Vagina (tissue), 2 donors: ENCODE data around the gene PIEZO1.

Experiments used
- POLR2A ChIP-seq, 2 donors: fragments of 450-650 bp; IDR thresholded peaks; one replicate each; pipeline ENCODE4 v1.6.1; 2017; ENCODE audit warnings: antibody characterized with exemption in 2 of 2, mild to moderate bottlenecking in 2 of 2, moderate library complexity in 2 of 2
- POLR2AphosphoS5 ChIP-seq, 2 donors: sonication (generic); formaldehyde crosslinking; IDR thresholded peaks; one replicate each; pipeline ENCODE4 v1.9.0; 2017; ENCODE audit warnings: antibody characterized with exemption in 2 of 2, mild to moderate bottlenecking in 2 of 2, low read depth in 1 of 2; ENCODE audit not compliant: insufficient read depth in 1 of 2
- TF ChIP-seq, protein P1 (sequence below), 3 experiments: fragments of 450-650 bp in 2 of 3; fragments of 200-600 bp in 1 of 3; sonication (generic) in 1 of 3; IDR thresholded peaks; one replicate each; pipeline ENCODE4 v1.5.1; 2017 to 2019; ENCODE audit warnings: antibody characterized with exemption in 3 of 3, mild to moderate bottlenecking in 2 of 3, moderate library complexity in 2 of 3

DNA sequence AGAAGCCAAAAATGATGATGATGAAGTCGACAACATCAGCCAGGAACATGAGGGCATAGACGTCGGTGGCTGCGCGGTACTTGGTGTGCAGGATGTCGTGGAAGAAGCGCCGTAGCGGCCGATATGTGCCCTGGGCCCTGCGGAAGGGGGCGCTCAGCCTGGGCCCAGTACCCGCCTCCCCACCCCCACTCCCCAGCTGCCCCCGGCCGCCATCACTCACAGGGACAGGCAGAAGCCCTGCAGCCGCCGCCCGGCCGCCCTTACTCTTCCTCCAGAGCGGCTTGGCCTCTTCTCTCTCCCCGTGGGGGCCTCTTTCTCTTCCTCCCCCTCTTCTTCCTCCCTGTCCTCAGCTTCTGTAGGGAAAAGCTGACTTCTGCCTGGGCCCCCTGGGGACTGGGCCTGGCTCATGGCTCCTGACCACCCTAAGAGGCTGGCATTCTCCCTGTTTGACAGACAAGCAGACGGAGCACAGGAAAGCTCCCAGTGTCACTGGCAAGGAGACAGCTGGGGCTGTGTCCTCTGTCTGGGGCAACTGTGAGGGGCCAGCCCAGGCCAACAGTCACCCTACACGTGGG, 64.5 kb downstream of the PIEZO1 start:
- TF ChIP-seq, protein P1, sequence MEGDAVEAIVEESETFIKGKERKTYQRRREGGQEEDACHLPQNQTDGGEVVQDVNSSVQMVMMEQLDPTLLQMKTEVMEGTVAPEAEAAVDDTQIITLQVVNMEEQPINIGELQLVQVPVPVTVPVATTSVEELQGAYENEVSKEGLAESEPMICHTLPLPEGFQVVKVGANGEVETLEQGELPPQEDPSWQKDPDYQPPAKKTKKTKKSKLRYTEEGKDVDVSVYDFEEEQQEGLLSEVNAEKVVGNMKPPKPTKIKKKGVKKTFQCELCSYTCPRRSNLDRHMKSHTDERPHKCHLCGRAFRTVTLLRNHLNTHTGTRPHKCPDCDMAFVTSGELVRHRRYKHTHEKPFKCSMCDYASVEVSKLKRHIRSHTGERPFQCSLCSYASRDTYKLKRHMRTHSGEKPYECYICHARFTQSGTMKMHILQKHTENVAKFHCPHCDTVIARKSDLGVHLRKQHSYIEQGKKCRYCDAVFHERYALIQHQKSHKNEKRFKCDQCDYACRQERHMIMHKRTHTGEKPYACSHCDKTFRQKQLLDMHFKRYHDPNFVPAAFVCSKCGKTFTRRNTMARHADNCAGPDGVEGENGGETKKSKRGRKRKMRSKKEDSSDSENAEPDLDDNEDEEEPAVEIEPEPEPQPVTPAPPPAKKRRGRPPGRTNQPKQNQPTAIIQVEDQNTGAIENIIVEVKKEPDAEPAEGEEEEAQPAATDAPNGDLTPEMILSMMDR (IDR thresholded peaks at IDR 0.05) = no peak
- TF ChIP-seq POLR2A (IDR thresholded peaks at IDR 0.05) = no peak
- no peak for TF ChIP-seq POLR2AphosphoS5 (IDR thresholded peaks at IDR 0.05; ENCODE audit: insufficient read depth in 1 of 2, low read depth in 1 of 2)
